Stromal cell of bone marrow (primary cell): ENCODE measurements around the gene ITIH4.

Experiments
- DNase-seq: peaks from one replicate; pipeline ENCODE4 v3.0.0-alpha.2; 2012; ENCODE audit warnings: low read depth

The ITIH4 gene

DNA sequence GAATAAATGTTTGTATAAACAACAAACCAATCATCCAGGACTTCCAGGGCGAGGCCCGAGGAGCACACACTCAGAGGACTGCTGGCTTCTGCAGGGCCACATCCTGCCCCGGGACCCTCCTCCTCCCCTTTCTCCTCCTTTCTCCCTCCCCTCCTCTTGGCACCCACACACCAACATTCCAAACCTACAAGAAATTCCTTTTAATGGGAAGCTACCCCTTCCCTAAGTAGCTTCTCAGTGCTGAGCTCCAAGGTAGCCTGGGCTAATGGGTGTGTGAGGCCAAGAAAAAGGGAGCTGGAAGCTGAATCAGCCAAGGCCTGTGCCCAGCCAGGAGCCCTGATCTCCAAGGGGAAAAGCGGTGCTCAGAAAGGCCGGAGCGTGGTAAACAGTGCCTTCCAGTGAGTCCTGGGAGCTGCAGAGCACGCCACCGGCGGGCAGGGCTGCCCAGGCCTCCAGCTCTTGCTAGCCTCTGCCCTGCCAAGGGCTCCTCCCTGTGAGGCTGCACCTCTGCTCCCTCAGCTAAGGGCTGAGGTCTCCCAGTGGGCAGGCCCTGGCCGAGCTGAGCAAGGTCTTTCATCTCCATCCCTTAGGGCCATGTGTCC, 32.0 kb downstream of the ITIH4 start:
- DNase-seq, result no peak

DNA sequence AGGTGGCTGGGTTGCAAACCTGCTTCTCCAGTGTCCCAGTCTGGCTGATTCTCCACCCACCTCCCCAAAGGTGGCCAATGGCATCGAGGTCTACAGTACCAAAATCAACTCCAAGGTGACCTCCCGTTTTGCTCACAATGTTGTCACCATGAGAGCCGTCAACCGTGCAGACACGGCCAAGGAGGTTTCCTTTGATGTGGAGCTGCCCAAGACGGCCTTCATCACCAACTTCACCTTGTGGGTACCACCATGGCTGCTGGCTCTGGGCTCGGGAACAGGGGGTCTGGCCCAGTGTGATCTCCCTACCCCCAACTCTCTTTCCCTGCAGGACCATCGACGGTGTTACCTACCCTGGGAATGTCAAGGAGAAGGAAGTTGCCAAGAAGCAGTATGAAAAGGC, 34.1 kb downstream of the ITIH4 start:
- DNase-seq, result no peak

DNA sequence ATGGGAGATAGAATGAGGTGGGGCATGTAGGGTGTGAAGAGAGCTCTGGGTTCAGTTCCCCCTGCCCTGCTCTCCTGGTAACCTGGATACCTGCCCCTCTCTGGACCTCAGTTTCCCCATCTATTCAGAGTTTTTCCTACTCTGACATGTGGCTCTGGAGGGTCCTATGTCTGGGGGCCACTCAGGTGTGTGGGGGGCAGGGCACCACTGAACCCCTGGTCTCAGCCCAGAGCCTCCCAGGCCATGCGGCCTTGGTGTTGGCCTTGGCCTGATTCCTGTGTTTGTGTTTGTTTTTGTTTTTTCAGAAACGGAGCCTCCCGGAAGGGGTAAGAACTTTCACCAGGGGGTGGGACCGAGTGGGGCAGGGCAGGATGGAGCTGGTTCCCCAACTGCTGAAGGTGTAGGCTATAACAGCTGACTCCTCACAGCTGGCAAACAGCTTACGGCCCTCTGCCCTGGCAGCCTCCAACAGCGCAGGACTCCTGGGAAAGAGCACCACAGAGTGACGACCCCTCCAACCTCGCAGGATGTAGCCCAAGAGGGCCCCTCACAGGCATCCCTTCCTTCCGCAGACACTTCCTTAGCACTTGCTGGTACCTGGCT, 35.1 kb downstream of the ITIH4 start:
- DNase-seq, result no peak

DNA sequence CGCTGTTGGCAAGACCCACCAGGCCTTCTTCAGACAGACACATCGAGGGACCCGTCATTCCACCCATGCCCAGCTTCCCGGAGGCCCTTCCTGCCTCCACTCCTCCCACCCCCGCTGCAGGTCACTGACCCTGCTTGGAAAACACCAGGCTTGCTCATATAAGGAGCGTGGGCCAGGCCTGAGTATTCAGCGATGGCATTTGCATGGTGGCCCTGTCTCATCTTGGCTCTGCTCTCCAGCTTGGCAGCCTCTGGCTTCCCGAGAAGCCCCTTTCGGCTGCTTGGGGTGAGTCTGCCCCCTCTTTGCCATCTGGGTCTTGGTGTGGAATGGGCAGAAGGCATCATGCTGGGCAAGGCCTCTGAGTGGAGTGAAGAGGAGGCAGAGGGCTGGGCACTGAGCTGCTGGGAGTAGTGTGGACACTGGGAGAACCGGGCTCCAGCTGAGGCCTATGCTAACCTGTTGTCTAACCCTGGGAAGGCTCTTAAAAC, 35.8 kb downstream of the ITIH4 start, which contains the start of gene ITIH3:
Gene ITIH3 (plus strand): TSS at position 185 of the 488 bp plus-strand sequence. CDS start 8 bp downstream, at position 193.
- DNase-seq, result no peak

DNA sequence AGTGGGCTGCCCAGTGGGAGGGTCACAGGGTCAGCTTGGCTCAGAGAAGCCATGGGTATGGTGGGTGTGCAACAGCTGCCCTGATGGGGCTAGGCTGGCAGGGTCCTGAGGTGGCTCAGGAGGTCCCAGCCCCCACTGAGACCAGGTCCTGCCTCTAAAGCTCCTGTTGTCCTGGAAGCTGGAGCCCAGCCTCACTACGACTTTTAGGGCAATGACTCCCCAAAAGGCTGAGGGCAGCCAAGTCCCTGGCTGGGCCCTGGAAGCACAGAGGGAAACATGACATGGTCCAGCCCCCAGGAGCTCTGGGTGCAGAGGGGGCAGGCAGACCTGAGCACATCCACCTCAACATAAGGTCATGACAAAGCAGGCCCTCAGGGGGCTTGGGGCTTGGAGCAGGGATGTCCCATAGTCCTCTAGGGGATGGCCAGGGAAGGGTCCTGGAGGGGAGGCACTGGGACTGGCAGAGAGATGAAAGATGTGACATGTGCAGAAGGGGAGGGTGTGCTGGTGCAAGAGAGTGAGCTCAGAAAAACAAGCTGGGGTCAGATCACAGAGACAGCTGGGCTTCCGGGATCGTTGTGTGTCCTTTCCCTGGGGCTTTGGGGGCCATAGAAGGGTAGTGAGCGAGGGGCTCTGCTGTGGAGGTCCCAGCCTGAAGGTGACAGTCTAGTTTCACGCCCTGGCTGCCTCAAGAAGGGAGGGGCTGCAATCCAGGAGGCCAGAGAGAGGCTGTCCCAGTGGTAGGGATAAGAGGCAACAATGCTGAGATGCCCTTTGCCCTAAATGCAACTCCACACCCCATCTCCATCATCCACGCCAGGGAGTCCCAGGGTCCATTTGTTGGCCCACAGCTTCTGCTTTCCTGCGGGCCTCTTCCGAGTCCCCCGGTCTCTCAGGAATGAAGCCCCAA, 36.5 kb downstream of the ITIH4 start:
- no peak for DNase-seq

DNA sequence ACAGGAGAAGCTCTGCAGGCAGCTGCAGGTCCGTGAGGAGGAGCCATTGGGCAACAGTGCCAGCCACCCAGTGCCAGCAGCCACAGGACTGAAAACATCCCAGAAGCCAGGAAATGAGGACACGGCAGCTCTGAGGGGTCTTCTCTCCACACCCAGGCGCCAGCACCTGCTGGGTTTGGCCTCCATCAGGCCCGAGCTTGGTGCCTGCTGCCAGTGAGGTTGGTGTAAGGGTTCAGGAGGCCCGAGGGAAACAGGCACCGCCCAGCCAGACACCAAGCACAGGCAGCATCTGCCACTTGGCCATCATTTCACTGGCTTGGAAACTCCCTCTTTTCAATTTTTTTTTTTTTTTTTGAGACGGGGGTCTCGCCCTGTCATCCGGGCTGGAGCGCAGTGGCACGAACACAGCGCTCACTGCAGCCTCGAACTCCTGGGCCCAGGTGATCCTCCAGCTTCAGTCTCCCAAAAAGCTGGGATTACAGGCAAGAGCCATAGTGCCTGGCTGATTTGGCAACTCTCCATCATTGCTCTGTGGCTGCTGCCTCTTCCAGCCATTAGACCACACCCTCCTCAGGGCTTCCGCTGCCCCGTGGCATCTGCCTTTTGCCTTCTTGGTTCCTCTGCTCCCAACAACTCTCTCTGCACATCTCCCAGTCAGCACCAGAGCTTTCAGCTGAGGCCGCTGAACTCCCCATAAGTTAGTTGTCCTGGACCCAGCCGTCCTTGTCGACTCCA, 37.3 kb downstream of the ITIH4 start:
- no peak for DNase-seq

DNA sequence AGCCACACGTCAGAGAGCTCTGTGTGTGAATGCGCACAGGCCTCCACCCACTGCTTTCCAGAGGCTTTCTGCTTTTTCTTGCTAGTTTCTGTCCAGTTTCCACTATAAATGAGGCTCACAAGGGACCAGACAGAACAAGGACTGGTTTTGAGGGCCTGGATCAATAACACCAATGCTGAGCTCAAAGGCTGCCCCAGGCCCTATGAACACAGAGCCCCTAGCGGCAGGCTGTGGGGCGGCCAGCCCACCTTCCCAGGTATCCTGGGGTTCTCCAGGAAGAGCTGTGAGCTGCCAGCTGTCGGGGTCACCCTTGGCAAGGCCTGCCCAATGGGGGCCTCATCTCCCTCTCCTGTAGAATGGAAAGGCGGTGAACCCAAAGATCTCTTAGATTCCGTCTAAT, 38.1 kb downstream of the ITIH4 start:
- DNase-seq, result no peak

DNA sequence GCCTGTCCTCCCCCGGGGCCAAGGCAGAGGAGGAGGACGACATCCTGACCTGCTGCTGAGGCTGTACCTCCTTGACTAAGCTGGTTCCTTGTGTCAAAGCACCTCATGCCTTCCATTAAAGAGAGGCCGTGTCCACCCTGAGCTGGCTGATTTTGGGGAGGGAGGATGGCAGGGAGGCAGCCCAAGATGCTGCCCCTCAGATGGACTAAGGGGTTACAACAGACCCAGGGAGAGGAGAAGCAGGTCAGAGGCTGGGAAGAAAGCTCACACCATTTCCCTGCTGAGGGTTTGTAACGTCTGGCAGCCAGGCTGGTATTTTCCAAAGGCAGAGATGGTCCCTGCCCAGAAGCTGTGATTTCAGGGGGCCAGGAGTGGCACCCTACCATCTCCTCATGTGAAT, 38.5 kb downstream of the ITIH4 start:
- DNase-seq, result no peak

DNA sequence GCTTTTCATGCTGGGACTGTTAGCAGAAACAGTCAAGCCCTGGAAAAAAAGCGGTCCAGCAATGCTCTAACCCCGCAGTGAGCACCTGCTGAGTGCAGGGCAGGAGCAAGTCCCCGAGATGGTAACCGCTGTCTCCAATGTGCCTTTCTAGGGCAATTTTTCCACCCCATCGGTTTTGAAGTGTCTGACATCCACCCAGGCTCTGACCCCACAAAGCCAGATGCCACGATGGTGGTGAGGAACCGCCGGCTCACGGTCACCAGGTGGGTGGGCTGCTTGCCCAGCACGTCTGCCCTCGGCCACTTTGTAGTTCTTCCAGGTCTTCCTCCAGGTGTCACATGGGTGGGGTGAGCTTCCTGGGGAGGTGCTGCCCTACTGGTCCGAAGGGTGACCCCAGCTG, 39.1 kb downstream of the ITIH4 start:
- no peak for DNase-seq

DNA sequence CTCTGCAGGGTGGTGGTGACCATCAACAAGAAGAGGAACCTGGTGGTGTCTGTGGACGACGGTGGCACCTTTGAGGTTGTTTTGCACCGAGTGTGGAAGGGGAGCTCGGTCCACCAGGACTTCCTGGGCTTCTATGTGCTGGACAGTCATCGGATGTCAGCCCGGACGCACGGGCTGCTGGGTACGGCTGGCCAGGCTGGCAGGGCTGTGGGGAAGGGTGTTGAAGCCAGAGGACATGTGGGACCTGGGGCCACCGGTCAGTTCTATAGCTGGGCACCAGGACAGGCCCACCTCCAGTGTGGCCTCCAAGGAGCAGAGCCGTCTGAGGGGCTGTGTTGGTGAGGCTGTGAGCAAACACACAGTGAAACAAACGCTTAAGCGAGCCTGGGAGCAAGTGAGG, 39.7 kb downstream of the ITIH4 start:
- DNase-seq, result no peak

DNA sequence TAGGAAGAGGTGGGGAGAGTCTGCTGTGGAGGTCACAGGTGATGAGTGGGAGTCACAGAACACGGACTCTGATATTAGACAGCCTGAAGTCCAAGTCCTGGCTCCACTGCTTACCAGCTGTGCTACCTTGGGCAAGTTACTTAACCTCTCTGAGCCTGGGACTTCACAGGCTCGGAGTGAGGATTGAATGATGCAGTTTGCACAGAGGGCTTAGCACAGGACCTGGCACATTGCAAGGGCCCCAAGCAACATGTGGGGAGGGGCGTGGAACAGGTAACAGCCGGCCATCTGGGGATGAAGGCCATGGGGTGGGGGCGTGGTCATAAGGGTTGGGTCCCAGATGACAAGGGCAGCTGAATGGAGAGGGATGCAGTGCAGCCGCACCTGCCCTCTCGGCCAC, 40.1 kb downstream of the ITIH4 start:
- no peak for DNase-seq

DNA sequence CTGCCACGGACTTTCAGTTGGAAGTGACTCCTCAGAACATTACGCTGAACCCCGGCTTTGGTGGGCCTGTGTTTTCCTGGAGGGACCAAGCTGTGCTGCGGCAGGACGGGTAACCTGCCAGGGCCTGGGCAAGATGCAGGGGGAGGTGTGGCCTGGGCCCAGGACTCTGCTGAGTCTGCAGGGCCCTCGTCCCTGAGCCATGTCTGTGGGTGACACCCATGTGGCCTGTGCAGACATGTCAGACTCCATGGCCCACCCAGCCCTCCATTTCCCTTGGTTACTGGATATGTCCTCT, 40.8 kb downstream of the ITIH4 start:
- DNase-seq, result no peak

DNA sequence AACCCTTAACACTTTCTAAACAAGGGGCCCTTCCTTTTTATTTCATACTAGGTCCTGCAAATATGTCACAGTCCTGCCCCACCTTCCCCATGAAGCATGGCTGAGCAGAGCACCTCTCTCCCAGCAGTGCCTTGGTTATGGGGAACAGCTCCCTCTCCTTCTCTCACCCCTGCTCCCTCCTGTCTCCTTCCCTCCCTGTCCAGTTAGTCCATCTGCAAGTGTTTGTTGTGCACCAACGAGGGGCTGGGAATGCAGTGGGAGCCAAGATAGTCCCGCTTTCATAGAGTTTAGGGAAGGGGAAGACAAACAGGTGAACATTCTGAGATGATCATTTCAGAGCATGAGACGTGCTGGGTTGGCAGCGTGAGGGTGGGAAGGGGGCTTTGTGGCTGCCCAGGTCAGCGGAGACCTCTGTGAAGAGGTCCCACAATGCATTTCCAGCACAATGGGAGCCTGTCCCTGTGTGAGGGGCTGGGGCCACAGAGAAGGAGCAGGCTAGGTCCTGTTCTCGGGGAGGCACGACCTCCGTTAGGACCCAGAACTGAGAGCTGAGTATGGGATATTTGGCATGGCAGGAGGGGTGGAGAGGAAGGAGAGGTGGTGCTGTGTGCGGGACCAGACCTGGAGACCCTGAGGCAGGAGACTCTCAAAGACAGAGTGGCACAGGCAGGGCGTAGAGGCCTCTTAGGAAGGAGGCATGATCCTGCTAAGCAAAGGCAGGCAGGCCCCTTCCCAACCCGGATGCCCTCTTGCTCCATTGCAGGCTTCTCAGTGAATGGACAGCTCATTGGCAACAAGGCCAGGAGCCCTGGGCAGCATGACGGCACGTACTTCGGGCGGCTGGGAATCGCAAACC, 41.4 kb downstream of the ITIH4 start:
- DNase-seq, result no peak

DNA sequence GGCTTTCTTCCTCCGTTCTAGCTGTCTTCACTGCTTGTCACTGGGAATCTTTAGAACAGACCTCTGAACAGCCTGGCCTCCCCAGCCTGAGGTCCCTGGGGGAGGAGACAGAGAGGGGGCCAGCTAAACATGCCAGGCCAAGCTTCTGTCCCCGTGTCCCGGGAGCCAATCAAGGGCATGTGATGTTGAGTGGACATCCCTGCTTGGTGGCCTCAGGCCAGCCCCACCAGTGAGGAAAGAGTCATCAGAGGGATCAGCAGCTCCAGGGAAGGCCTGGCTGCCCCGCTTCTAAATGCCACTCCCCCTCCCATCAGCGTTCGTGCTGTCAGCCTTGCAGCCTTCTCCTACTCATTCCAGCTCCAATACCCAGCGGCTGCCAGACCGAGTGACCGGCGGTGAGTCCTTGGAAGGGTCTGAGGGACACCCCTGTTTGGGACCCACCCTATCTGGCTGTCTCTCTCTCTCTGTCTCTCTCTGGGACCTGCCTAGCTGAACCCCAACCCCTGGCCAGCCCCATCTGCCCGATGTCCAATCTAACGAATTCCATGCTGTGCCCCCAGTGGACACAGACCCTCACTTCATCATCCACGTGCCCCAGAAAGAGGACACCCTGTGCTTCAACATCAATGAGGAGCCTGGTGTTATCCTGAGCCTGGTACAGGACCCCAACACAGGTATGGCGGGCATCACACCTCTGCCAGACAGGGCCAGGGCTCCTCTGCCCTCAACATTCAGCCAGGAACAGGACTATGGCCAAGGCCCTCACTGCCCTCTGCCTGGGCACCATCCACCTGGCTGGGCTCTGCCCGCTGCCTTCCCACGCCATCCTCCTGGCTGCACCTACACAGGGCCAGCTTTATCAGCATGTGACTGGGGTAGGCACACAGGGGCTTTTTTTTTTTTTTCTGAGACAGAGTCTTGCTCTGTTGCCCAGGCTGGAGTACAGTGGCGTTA, 42.5 kb downstream of the ITIH4 start:
- no peak for DNase-seq

DNA sequence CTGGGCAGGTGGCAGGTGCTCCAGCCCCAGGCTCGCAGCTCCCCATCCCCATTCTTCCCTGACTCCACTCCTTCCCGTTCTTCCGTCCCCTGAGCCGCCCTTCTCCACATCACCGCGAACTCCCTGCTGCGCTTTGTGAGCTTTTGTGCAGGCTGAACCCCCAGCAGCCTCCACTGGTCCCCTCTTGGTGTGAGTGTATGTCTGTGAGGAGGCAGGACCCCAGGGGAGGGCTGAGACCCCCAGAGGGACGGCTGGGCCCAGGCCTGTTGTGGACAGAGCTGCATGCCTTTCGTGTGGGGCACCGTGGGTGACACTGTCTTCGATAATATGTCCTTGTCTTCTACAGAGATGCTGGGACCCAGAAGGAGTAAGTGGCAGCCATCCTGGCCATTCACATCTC, 43.2 kb downstream of the ITIH4 start:
- no peak for DNase-seq

DNA sequence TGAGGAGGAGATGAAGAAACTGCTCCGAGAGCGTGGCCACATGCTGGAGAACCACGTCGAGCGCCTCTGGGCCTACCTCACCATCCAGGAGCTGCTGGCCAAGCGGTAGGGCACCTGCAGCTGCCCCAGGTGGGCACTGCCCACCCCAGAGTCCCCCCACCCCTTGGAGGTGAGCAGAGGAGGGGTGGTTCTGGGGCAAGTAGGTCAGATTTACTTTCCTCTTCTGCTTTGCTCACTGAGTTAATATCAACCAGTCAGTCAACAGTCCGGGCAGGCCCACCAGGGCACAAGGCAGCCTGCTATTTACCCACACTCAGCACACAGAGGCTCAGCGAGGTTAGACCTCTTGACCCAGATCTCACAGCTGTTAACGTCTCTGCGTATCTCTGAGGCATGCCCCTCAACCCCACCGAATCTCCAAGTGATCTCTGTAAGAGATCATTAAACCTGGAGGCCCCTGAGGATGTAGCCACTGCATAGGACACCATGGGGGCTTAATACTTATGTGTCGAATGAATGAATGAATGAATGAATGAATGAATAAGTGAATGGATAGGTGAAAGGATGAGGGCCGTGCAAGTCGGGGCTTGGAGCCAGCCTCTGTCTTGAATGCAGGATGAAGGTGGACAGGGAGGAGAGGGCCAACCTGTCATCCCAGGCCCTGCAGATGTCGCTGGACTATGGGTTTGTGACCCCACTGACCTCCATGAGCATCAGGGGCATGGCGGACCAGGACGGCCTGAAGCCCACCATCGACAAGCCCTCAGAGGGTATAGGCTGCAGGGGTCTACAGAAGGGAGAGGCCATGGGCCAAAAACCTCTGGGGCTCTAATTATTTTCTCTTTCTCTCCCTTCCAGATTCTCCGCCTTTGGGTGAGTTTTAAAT, 43.9 kb downstream of the ITIH4 start:
- no peak for DNase-seq

DNA sequence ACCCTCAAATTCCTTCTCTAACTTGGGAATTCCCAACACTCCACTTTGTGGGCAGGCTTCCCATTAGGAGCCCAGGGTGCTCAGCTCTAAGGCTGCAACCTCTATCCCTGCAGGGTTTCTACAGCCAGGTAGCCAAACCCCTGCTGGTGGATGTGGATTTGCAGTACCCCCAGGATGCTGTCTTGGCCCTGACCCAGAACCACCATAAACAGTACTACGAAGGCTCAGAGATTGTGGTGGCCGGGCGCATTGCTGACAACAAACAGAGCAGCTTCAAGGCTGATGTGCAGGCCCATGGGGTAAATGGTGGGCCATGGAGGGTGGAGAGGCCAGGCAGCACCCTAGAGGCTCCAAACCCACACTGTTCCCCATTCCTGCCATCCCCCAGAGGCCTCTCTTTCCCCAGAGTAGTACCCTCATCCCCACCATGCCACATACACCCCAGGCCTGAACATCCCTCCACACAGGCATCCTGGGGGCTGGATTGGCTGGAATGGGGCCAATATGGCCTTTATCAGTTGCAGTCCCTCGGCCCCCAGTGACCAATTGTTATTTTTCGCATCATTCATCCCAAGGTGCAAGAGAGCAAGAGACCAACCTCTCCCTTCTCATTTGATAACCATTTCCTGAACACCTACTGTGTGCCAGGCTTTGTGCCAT, 45.4 kb downstream of the ITIH4 start:
- DNase-seq, result no peak

DNA sequence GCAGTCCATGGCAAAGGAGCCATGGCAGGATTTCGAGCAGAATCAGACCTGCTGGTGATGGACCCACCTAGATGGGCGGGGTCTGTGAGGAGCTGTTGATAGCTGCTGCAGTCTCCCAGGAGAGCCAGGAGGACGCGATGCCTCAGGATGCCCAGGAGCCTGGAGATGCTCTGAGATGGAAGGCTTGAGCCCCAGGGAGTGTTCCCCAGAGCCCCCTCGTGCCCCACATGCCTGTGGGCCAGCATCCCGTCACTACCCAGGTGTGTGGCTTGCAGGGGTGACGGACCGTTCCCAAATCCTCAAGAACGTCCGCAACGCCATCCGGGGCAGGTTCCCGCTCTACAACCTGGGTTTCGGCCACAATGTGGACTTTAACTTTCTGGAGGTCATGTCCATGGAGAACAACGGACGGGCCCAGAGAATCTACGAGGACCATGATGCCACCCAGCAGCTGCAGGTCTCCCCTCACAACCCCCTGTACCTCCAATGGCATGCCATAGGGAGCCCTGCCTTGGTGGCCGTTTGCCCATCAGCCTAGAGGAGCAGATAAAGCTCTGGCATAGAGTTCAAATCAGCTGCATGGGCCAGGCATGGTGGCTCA, 46.4 kb downstream of the ITIH4 start:
- DNase-seq, result no peak

DNA sequence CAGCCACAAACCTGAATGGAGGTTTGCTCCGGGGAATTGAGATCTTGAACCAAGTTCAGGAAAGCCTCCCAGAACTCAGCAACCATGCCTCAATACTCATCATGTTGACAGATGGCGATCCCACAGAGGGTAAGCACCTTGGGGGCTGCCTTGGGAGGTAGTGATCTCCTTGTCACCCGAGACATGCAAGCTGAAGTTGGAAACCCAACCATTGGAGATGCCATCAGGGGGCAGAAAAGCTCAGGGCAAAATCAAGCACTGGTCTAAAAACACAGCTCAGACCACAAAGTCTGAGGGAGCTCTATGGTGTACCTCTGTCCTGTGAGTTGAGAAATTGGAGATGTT, 47.3 kb downstream of the ITIH4 start:
- no peak for DNase-seq
